GM21723 (cell line): ENCODE measurements around the gene FGD3.
"Not testable (repeated sequence)": the region's sequence is repeated elsewhere in the genome, so short reads cannot be mapped to it uniquely, and the experiment has no call there.

ENCODE experiments used
- ATAC-seq: cut with Tn5 transposase; IDR thresholded peaks from one replicate; pipeline ENCODE4 v1.9.1; 2021; ENCODE audit warnings: mild to moderate bottlenecking, moderate library complexity; ENCODE audit not compliant: unreplicated experiment

Gene FGD3

GRCh38 chr9:92947268-92948037, at the start of gene FGD3:
FGD3 (plus strand) TSS chr9:92947523; CDS start chr9:92976257, 28,734 bp downstream.
- ATAC-seq = no peak

- not testable (repeated sequence) for ATAC-seq
Measured at GRCh38 chr9:92905137-92905536, 42.2 kb upstream of the FGD3 start.

GRCh38 chr9:92911511-92912475, 35.5 kb upstream of the FGD3 start:
- no peak for ATAC-seq

GRCh38 chr9:92917176-92917800, 30.0 kb upstream of the FGD3 start:
- no peak for ATAC-seq

GRCh38 chr9:92920437-92920836, 26.9 kb upstream of the FGD3 start:
- no peak for ATAC-seq

- ATAC-seq = no peak
Measured at GRCh38 chr9:92931606-92932005, 15.7 kb upstream of the FGD3 start.

- ATAC-seq = no peak
Measured at GRCh38 chr9:92934321-92934720, 13.0 kb upstream of the FGD3 start.

GRCh38 chr9:92938025-92938424, 9.3 kb upstream of the FGD3 start:
- ATAC-seq = no peak

- ATAC-seq = no peak
Measured at GRCh38 chr9:92941861-92942260, 5.5 kb upstream of the FGD3 start.

- ATAC-seq = no peak
Measured at GRCh38 chr9:92942688-92943616, 4.4 kb upstream of the FGD3 start.

GRCh38 chr9:92944921-92945320, 2.4 kb upstream of the FGD3 start:
- no peak for ATAC-seq

- ATAC-seq = no peak
Measured at GRCh38 chr9:92945796-92946195, 1.5 kb upstream of the FGD3 start.

- ATAC-seq = no peak
Measured at GRCh38 chr9:92948038-92948534, 763 bp downstream of the FGD3 start.

- ATAC-seq = no peak
Measured at GRCh38 chr9:92948632-92949031, 1.3 kb downstream of the FGD3 start.

GRCh38 chr9:92949266-92949982, 2.1 kb downstream of the FGD3 start:
- ATAC-seq = no peak

- ATAC-seq = no peak
Measured at GRCh38 chr9:92950359-92950955, 3.1 kb downstream of the FGD3 start.

GRCh38 chr9:92952906-92953610, 5.7 kb downstream of the FGD3 start:
- no peak for ATAC-seq

GRCh38 chr9:92954049-92954861, 6.9 kb downstream of the FGD3 start:
- no peak for ATAC-seq
